Measurements from ENCODE around the gene IFT52.

Gene IFT52

GRCh38 chr20:43695571-43695970 is 104.8 kb downstream of the IFT52 start:
- DNase-seq: no peak
